Caco-2 (cell line): ENCODE data around the gene GALK2. TPM values are rescaled to one million over a fixed set of nuclear protein-coding genes. Genes with fewer than 3 reads are reported as not detected.
"Not testable (repeated sequence)": the region's sequence is repeated elsewhere in the genome, so short reads cannot be mapped to it uniquely, and the experiment has no call there.

Experiments
- BruUV-seq: library from RNA; stranded (reverse); fragments of 400-500 nt; replicated peaks from 2 replicates; lab custom pipeline; 2021; lab: Mats Ljungman, UMichigan
- CTCF ChIA-PET: fragments of 300-600 bp; sonication (Branson Sonifier 250); formaldehyde crosslinking; loops from one replicate; lab custom pipeline; 2022; ENCODE audit warnings: antibody characterized with exemption; lab: Charles Lee
- POLR2A ChIA-PET: fragments of 300-600 bp; sonication (Branson Sonifier 250); formaldehyde crosslinking; loops from one replicate; lab custom pipeline; 2022; ENCODE audit warnings: antibody characterized with exemption; lab: Charles Lee
- DNase-seq, 2 experiments: peaks; one replicate each; pipeline versions ENCODE4 v3.0.0 to v3.0.0-alpha.2; 2020 to 2022
- H3K27me3 ChIP-seq: replicated peaks from 2 replicates; pipeline ENCODE4 v1.6.0; 2011; ENCODE audit warnings: low read length; ENCODE audit not compliant: control insufficient read depth, insufficient read depth
- H3K36me3 ChIP-seq: 2 replicates; pipeline ENCODE4 v1.5.1; 2011; ENCODE audit warnings: low read length; ENCODE audit not compliant: control insufficient read depth, insufficient read depth
- H3K4me1 ChIP-seq: fragments of 250-450 bp; sonication (Bioruptor Pico); 2 replicates; pipeline ENCODE4 v1.5.1; 2020; ENCODE audit warnings: mild to moderate bottlenecking
- H3K4me3 ChIP-seq: 2 replicates; pipeline ENCODE4 v1.5.1; 2011; ENCODE audit warnings: low read depth, mild to moderate bottlenecking, control low read depth, low read length
- H3K9me3 ChIP-seq: fragments of 250-450 bp; sonication (Bioruptor Pico); 2 replicates; pipeline ENCODE4 v1.5.1; 2020; ENCODE audit warnings: mild to moderate bottlenecking, moderate library complexity
- H3K27ac Mint-ChIP-seq: one replicate; pipeline ENCODE4 v1.8.0; 2022; ENCODE audit warnings: mixed read lengths; ENCODE audit not compliant: unreplicated experiment
- H3K27me3 Mint-ChIP-seq: one replicate; pipeline ENCODE4 v1.8.0; 2022; ENCODE audit warnings: mixed read lengths; ENCODE audit not compliant: insufficient read depth, unreplicated experiment
- H3K36me3 Mint-ChIP-seq: one replicate; pipeline ENCODE4 v1.8.0; 2022; ENCODE audit warnings: mild to moderate bottlenecking, mixed read lengths; ENCODE audit not compliant: insufficient read depth, unreplicated experiment
- H3K4me1 Mint-ChIP-seq: one replicate; pipeline ENCODE4 v1.8.0; 2022; ENCODE audit warnings: low read depth, mixed read lengths; ENCODE audit not compliant: unreplicated experiment
- H3K4me3 Mint-ChIP-seq: one replicate; pipeline ENCODE4 v1.8.0; 2022; ENCODE audit warnings: mild to moderate bottlenecking, moderate library complexity, mixed read lengths; ENCODE audit not compliant: unreplicated experiment
- H3K9me3 Mint-ChIP-seq: one replicate; pipeline ENCODE4 v1.8.0; 2022; ENCODE audit warnings: mixed read lengths; ENCODE audit not compliant: unreplicated experiment
- CTCF ChIP-seq, 2 experiments: fragments of 200-600 bp in 1 of 2; IDR thresholded peaks; 1 replicate in 1 of 2; 2 replicates in 1 of 2; pipeline versions ENCODE4 v1.5.1 to v1.8.0; 2011 to 2022; ENCODE audit warnings: antibody characterized with exemption in 1 of 2, control low read depth in 1 of 2, inconsistent platforms in 1 of 2, low read depth in 1 of 2, low read length in 1 of 2, mild to moderate bottlenecking in 1 of 2, moderate library complexity in 1 of 2; ENCODE audit not compliant: insufficient read depth in 1 of 2, severe bottlenecking in 1 of 2, unreplicated experiment in 1 of 2
- intact Hi-C: fragments of 100-400 bp; cut with micrococcal nuclease; formaldehyde crosslinking; loops from one replicate; pipeline ENCODE4 v1.10.0; 2022; ENCODE audit not compliant: unreplicated experiment
- total RNA-seq: library from RNA; stranded (reverse); gene quantifications from 2 replicates; pipeline ENCODE4 v1.2.3, GENCODE V29; 2022

Gene GALK2
- total RNA-seq, 1 experiment from 2014 or later: 25.5 TPM

- Histone ChIP-seq H3K9me3 (no peaks in the 10 kb centered on the region), H3K4me1 (no peaks in the 10 kb centered on the region), H3K4me3 (no peak overlapping the region), H3K27me3 (no peaks in the 10 kb centered on the region), H3K36me3 (peaks cover 1% of the 10 kb centered on the region; the same call in 1 of the 2 replicates)
- ChIA-PET POLR2A (no interaction called here), CTCF (no interaction called here)
- H3K4me1 Mint-ChIP-seq: no peaks in the 10 kb centered on the region
- intact Hi-C loops: no loop called here
- no peak overlapping the region for H3K27ac Mint-ChIP-seq
- H3K36me3 Mint-ChIP-seq: peaks cover 17% of the 10 kb centered on the region
- no peak for TF ChIP-seq CTCF (IDR thresholded peaks at IDR 0.05; ENCODE audit: insufficient read depth in 1 of 2, low read depth in 1 of 2, low read length in 1 of 2, severe bottlenecking in 1 of 2, unreplicated experiment in 1 of 2)
- H3K4me3 Mint-ChIP-seq: no peak overlapping the region
- no peaks in the 10 kb centered on the region for H3K9me3 Mint-ChIP-seq
- DNase-seq: no peak
- H3K27me3 Mint-ChIP-seq: no peaks in the 10 kb centered on the region
- BruUV-seq: no TSS peak
Measured at GRCh38 chr15:49247556-49248110, 77.6 kb downstream of the GALK2 start.

DNA sequence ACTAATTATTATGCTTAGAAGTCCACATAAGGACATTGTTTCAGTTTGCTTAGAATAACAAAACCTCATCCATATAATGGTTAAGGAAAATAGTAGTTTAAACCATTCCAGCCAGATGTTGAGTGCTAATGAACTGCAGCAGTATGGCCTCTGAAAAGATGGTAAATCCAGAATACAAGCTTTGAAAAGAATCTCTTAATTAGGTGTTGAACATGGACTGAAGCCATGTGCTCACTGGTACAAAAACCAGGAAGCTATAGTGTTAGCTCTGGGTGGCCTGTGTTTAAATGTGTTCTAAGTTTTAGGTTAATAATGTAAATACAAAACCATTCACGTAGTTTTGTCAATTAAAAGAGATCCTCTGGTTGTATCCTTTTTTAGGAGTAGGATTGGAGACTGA, 78.2 kb downstream of the GALK2 start:
- no peak for DNase-seq
- POLR2A ChIA-PET: no interaction called here
- BruUV-seq: no TSS peak
- Mint-ChIP-seq H3K27ac (no peak overlapping the region), H3K36me3 (peaks cover 15% of the 10 kb centered on the region), H3K4me3 (no peak overlapping the region), H3K4me1 (no peaks in the 10 kb centered on the region), H3K27me3 (no peaks in the 10 kb centered on the region), H3K9me3 (no peaks in the 10 kb centered on the region)
- intact Hi-C loops: no loop called here
- Histone ChIP-seq H3K27me3 (no peaks in the 10 kb centered on the region), H3K9me3 (no peaks in the 10 kb centered on the region), H3K4me3 (no peak overlapping the region), H3K4me1 (no peaks in the 10 kb centered on the region), H3K36me3 (peaks cover 1% of the 10 kb centered on the region; the same call in 1 of the 2 replicates)
- CTCF ChIA-PET: no interaction called here
- TF ChIP-seq CTCF (IDR thresholded peaks at IDR 0.05; ENCODE audit: insufficient read depth in 1 of 2, low read depth in 1 of 2, low read length in 1 of 2, severe bottlenecking in 1 of 2, unreplicated experiment in 1 of 2): no peak

DNA sequence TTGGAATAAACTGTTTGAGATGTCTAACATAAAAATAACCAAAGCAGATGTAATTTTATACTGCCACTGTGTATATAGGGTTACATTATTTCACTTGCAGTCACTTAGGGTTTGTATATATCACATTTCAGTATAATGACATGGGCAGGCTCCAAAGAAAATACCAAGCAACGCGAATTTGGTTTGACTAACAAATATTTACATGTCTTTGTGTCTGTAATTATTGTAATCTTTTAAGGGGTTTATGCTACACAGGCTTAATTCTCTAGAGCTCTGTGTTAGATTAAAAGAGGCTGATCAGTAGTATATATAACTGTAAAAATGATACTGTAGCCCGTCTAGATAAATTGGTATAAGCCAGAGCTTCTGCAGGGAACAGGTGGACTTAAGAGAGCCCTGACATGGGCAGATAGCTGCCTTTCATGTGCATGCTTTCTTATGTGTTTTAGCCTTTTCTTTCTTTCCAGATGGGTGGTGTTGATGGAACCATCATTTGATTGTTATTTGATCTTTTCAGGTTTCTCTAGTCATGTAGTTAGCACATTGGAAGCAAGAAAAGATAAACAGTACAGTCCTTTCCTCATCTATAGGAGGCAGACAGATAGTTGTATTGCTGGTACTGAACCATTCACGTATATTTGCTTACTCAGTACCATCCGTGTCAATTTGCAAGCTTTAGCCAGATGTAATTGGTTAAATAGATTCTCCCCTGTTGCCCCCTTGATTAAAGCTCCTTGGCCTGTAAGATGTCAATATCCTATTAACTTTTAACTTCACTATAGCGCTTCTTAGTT, 86.1 kb downstream of the GALK2 start:
- BruUV-seq: no TSS peak
- Mint-ChIP-seq H3K4me3 (no peak overlapping the region), H3K27ac (no peak overlapping the region), H3K9me3 (peaks cover 10% of the 10 kb centered on the region), H3K27me3 (no peaks in the 10 kb centered on the region), H3K4me1 (no peaks in the 10 kb centered on the region), H3K36me3 (peaks cover 7% of the 10 kb centered on the region)
- TF ChIP-seq CTCF (IDR thresholded peaks at IDR 0.05; ENCODE audit: insufficient read depth in 1 of 2, low read depth in 1 of 2, low read length in 1 of 2, severe bottlenecking in 1 of 2, unreplicated experiment in 1 of 2): no peak
- H3K4me3 ChIP-seq: no peak overlapping the region
- CTCF ChIA-PET: no interaction called here
- POLR2A ChIA-PET: no interaction called here
- DNase-seq: no peak
- H3K9me3 ChIP-seq: no peaks in the 10 kb centered on the region
- H3K27me3 ChIP-seq: no peaks in the 10 kb centered on the region
- H3K36me3 ChIP-seq: no peaks in the 10 kb centered on the region
- intact Hi-C loops: no loop called here
- no peaks in the 10 kb centered on the region for H3K4me1 ChIP-seq

DNA sequence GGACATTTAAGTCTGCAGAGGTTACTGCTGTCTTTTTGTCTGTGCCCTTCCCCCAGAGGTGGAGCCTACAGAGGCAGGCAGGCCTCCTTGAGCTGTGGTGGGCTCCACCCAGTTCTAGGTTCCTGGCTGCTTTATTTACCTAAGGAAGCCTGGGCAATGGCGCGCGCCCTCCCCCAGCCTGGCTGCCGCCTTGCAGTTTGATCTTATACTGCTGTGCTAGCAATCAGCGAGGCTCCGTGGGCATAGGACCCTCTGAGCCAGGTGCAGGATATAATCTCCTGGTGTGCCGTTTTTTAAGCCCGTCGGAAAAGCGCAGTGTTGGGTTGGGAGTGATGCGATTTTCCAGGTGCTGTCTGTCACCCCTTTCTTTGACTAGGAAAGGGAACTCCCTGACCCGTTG, 95.1 kb downstream of the GALK2 start:
- POLR2A ChIA-PET, H3K9me3 ChIP-seq, H3K4me3 ChIP-seq, H3K9me3 Mint-ChIP-seq, H3K36me3 ChIP-seq, H3K4me1 Mint-ChIP-seq, CTCF ChIA-PET, H3K36me3 Mint-ChIP-seq, DNase-seq, BruUV-seq, H3K27me3 ChIP-seq, H3K27me3 Mint-ChIP-seq, H3K27ac Mint-ChIP-seq, H3K4me3 Mint-ChIP-seq, intact Hi-C loops, H3K4me1 ChIP-seq: not testable (repeated sequence)
